ENCODE results near the gene BTBD2.
"Not testable (repeated sequence)": the region's sequence is repeated elsewhere in the genome, so short reads cannot be mapped to it uniquely, and the experiment has no call there.

The BTBD2 gene

DNA sequence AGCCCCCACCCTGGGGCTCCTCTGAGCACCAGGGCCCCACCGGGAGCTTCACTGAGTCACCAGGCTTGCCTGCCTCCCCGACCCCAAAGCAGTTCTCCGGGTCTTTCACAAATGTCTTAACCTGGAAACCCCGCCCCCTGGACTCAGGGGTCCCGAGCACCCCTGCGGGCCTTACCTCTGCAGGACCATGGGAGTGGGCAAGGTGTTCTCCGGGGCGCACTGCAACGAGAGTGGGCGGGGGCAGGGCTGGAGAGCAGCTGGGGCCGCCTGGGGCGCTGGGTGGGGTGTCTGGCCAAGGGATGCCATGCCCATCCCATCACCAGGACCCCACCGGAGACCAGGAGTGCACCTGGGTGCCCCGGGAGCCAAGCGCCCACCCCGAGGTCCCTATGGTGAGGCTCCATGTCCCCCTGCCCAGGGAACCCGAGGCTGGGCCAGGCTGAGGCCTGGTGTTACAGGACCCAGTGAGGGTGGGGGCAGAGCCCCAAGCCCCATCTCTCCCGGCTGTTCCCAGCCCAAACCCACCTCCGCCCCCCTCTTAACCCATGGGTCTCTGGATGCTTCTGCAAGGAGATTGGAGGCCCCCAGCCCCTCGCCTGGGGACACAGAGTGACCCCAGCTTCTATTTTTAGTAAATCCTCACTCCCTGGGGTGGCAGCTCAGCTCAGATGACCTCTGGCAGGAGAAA, 24.6 kb upstream of the BTBD2 start:
- no peak for DNase-seq (ENCODE audit: low spot score)

DNA sequence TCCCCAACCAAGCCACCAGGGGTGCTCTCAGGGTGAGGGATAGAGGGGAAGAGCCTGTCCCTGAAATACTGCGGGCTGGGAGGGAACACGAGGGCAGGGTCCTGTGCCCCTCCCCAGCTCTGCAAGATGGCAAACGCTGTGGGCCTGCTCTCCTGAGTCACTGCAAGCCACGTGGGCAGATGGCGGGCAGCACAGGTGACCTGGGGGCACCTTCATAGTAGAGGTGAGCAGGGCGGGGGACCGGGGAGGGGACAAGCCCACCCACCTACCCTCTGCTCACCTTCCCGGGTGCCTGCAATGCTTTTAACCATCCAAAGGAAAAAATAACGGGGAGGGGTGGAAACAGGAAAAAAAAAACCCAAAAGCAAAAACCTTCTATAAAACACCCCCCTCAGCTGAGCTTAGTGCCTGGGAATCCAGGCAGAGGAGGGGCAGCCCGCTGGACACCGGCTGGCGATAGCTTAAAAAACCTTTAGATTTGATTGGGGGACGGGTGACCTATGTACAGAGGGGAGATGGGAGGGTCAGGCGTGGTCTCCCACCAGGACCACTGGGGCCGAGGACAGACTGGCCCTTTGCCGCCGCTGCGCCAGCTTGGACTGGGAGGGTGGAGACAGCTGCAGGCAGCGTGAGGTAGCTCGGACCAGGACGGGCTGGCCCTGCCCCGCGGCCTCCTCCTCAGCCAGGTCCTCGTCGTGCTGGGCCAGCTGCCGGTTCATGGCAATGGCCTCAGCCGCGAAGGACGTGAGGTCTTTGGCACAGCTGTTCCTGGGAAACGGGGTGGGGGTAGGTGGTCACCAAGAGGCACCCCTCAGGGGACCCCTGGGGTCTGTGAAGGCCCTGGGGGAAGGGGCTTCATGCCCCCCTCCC, 23.8 kb upstream of the BTBD2 start:
- DNase-seq (ENCODE audit: low spot score) = no peak

DNA sequence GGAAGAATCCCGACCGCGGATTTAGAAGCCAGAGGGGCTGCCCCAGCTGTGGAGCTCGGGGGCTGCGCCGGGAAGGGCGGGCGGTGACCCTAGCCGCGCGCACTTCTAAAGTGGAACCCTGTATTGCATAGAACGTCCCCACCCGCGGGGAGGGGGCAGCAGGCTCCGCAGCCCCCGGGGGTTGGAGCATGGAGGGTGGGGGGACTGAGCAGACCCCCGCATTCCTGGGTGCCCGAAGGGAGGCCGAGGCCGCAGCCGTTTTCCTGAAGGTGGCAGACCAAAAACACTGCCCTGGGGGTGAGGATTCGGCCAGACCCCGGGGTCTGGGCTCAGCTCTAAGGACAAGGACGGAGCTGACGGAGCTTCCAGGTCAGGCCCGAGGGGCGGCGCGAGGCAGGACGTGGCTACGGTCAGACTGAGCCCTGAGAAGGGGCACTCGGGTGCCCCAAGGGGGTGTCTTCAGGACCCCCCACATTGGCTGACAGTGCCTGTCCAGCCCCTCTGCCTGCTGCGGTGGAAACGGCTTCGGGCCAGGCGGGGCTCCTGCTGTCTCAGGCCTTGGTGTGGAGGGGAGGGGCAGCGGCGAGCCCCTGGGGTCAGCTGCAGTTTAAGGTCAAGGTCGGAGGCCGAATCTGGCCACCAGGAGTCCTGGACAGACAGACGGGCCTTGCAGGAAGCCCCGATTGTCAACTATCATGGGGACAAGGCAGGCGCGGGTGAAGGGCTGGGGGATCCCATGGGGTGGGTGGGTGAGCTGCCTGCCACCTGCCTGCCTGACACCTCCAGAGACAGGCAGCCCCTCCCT, 23.0 kb upstream of the BTBD2 start:
- no peak for DNase-seq (ENCODE audit: low spot score)

DNA sequence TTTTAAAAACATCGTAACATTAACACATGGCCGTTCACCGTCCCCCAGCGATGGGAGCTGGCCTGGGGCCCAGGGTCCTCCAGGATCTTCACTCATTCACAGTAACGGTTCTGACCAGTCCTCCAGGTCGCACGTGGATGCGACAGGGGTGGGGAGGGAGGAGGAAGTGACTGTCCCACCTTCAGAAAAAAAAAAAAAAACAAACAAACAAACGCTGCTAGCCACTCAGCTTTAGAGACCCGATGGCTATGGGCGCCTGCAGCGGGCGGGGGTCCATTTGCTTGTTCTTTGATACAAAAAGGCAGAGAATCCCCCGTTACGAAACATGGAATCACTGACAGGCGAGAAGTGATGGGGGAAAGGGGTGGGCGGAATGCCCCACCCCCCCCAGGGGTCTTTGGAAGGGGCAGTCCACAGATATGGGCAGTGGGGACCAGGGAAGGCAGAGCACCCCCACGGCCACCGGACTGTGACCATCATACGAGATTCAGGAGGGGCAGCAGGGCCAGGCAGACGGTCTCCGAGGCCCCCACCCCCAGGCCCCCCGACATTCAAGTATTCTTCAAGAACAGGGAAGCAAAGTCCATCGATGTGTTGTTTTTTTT, 22.2 kb upstream of the BTBD2 start:
- no peak for DNase-seq (ENCODE audit: low spot score)

DNA sequence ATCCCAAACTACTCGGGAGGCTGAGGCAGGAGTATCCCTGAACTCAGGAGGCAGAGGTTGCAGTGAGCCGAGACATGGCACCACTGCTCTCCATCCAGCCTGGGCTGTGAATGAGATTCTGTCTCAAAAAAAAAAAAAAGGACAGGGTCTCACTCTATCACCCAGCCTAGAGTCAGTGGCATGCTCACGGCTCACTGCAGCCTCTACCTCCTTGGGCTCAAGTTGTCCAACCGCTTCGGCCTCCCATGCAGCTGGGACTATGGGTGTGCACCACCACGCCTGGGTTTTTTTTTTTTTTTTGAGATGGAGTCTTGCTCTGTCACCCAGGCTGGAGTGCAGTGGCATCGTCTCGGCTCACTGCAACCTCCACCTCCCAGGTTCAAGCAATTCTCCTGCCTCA, 20.9 kb upstream of the BTBD2 start:
- DNase-seq (ENCODE audit: low spot score) = no peak

DNA sequence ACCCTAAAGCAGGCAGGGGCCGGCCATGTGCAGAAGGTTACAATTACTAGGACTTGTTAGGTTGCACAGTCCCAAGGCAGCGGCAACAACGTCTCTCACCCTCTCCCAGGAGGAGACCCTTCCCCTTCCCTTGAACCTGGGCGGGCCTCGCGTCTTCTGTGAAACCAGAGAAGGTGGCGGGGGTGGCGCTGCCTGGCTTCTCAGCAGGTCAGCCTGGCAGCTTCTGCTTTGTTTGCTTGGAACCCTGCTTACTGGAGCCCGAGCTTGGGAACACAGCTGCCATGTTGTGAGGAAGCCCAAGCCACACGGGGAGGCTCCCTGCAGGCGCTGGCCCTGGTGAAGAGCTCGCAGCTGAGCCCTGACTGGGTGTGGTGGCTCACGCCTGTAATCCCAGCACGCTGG, 20.1 kb upstream of the BTBD2 start:
- no peak for DNase-seq (ENCODE audit: low spot score)

DNA sequence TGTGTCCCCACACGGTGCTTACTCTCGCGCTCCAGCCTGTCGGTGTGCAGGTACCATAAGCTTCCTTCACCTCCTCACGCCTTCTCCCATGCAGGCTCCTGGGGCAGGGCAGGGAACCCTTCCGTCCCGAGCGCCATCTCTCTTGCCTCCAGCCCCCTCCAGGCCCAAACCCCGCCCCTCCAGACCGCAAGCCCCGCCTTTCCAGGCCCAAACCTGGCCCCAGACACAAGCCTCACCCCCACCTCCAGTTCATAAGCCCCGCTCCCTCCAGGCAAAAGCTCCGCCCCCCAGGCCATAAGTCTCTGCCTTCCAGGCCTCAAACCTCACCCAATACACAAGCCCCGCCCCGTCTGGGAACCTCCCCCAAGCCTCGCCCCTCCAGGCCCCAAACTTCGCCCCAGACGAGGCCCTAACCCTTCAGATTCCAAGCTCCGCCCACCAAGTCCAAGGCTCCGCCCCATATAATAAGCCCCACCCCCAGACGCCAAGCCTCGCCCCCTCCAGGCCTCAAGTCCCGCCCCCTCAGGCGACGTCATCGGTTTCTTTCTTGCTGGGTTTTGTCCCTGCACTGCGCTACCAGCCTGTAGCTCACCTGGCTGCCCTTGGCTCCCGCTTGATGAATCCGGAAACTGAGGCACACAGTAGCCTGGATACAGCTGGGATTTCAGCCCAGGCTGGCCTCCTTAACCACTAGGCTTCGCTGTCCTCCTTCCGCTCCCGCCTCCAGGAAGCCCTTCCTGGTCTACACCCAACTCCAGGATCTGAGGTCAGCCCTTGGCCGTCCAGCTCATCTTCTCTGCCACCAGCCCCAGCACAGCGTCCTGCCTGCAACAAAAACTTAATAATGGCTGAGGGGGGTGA, 19.4 kb upstream of the BTBD2 start:
- no peak for DNase-seq (ENCODE audit: low spot score)

DNA sequence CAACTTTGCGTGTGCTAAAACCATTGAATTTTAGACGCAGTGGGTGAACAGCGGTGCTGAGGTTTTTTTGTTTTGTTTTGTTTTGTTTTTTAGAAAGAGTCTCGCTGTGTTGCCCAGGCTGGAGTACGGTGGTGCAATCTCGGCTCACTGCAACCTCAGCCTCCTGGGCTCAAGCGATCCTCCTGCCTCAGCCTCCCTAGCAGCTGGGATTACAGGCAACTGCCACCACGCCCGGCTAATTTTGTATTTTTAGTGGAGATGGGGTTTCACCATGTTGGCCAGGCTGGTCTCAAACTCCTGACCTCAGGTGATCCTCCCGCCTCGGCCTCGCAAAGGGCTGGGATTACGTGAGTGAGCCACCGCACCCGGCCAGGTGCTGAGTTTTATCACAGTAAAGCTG, 18.7 kb upstream of the BTBD2 start:
- not testable (repeated sequence) for DNase-seq (ENCODE audit: low spot score)

DNA sequence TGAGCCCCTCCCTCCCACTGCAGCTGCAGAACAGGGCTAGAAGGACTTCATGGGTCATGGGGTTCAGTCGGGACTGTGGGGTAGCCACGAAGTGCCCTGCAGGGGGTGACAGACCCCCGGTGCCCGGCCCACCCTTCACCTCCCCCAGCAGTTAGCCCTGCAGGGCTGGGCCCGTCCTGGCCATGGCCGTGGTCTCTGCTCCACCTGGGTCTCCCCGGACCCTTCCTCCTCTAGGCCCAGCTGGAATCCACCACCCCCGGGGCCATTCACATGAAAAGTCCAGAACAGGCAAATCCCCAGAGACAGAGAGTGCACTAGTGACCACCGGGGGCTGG, 18.3 kb upstream of the BTBD2 start:
- no peak for DNase-seq (ENCODE audit: low spot score)

DNA sequence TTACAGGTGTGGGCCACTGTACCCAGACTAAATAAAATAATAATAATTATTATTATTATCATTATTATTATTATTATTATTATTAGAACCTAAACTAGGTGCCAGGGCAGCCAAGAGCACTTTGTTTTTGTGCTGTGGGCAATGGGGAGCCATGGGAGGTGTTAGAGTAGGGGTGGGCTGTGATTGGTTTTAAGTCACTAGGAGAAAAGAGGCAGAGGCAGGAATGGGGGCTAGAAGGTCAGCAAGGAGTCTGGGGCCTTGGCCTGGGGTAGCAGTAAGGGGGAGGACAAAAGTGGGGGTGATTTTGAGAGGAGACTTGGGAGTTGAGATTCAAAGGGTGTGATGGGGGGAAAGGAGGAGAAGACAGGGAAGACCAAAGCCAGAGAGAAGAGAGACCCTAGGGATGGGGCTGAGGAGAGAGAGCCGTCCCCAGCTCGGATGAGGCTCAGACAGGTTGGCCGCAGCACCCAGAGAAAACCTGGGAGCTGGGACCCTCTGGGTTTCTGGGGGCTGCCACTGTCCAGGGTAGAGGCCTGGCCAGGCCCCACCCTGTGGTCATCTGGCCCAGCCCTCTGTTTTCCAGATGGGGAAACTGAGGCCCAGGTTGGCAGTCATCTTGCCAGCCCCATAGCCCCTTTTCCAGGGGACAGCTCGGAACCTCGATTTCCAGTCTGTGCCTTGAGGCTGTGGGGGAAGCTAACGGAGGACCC, 17.8 kb upstream of the BTBD2 start:
- DNase-seq (ENCODE audit: low spot score) = no peak

DNA sequence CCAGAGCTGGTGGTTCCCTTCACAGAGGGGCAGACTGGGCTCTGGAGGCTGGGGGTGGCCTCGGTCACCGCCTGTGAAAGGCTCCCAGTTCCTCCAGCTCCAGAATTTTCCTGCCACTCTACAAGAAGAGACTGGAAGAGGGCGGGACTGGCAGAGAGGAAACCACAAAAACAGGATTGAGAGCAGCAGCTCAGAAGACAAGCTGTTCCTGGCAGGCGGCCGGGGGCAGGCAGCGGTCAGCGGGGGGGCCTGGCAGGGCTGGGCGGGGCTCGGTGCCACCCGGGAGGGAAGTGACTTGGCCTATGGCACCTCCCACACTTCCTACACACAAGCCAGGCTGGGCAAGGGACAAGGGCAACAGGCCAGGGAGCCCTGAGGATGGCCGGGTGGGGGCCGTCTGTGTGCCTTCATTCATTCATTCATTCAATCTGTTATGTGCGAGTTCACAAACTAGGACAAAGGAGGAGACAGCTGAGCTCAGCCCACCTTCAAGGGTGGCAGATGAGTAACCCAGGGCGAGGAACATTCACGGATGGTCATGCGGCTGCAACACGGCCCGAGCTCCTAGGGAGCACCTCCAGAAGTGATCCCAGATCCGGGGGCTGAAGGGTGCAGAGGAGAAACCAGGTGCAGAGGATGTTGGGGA, 16.9 kb upstream of the BTBD2 start:
- no peak for DNase-seq (ENCODE audit: low spot score)

DNA sequence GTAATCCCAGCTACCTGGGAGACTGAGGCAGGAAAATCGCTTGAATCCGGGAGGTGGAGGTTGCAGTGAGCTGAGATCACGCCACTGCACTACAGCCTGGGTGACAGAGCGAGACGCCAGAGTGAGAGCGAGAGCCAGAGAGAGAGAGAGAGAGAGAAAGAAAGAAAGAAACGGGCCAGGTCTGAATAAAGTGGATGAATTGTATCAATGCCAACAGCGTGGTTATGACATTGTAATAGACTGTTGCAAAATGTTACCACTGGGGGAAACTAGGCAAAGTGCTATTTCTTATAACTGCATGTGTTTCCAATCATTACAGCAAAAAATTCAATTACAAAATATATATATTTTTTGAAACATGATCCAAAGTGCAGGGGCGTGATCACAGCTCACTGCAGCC, 11.8 kb upstream of the BTBD2 start:
- DNase-seq (ENCODE audit: low spot score) = no peak

DNA sequence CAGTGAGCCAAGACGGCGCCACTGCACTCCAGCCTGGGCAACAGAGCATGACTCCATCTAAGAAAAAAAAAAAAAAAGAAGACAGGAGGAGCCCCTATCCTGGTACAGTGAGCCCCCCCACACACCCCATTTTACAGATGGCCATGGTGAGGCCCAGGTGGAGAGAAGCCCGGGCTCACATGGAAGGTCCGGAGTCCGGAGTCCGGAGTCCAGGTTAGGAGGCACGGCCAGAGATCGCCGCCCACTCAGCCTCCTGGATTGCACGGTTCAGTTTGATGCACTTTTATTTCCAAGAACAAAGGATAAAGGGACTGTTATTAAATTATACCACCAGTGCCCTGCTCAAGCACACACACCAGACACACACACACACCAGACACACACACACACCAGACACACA, 11.3 kb upstream of the BTBD2 start:
- no peak for DNase-seq (ENCODE audit: low spot score)

DNA sequence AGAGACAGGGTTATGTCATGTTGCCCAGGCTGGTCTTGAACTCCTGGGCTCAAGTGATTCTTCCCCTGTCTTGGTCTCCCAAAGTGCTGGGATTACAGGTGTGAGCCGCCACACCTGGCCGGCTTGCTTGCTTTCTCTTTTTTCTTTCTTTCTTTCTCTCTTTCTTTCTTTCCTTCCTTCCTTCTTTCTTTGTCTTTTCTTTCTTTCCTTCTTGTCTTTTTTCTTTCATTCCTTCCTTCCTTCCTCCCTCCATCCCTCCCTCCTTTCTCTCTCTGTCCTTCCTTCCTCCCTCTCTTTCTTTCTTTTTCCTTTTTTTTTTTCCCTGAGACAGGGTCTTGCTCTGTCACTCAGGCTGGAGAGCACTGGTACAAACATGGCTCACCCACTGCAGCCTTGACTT, 6.8 kb upstream of the BTBD2 start:
- DNase-seq (ENCODE audit: low spot score) = no peak

DNA sequence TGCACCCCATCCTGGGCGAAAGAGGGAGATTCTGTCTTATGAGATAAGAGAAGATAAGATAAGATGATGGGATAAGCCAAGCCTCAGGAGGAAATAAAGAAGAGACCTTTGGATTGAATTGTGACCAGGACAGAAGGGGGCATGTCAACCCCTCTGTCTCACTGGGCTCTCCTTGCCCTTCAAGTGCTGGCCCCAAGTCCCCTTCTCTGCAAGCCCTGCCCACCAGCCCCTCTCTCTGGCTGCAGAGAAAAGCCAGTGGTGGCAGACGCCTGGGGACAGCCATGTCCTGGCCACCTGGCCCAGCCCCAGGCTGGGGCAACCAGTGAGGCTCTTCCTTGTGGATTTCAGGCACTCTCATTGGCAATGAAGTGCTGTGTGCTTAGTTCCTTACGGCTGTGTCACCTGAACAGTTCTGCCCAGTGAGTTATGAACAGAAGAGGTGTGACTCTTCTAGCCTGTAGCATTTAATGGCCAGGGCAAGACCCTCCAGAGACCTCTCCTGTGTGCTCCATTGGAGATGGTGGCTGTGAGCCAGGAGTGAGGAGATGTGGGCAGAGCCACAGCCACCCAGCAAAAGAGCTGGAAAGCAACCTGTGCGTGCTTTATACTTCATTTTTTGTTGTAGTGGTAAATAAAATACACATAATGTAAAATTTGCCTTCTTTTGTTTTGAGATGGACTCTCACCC, 6.1 kb upstream of the BTBD2 start:
- no peak for DNase-seq (ENCODE audit: low spot score)

DNA sequence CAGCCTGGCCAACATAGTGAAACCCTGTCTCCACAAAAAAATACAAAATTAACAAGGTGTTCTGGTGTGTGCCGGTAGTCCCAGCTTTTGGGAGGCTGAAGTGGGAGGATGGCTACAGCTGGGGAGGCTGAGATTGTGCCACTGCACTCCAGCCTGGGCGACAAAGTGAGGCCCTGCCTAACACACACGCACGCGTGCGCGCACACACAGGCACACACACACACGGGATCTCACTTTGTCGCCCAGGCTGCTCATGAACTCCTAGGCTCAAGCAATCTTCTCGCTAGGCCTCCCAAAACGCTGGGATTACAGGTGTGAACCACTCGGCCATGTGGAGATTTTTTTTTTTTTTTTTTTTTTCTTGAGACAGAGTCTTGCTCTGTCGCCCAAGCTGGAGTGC, 3.2 kb upstream of the BTBD2 start:
- DNase-seq (ENCODE audit: low spot score) = no peak

DNA sequence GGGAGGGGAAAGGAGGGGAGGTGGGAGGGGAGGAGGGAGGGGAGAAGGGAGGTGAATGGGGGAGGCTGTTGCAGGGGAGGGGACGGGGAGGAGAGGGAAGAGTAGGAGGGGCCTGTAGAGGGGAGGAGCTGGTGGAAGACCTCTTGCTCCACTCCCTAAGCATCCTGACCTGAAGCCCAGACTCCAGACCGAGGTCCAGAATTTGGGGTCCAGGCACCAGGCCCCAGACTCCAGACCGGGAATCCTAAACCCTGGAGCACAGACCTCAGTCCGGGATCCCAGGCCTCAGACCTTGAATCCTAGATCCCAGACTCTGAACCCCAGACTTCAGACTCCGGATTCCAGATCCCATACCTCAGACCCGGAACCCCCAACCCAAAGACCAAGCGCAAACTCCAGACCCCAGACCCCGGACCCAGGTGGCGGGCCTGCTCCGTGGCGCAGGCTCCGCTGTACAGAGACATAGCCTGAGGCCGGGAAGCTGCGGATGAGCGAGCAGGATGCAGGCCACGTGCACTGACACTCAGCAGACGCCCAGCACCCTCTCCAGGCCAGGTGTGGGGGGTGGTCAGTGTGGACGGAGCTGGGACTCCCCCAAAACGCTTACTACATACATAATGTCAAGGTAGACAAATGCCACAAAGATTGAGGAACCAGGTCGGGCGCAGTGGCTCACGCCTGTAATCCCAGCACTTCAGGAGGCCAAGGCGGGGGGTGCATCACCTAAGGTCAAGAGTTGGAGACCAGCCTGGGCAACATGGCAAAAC, 710 bp upstream of the BTBD2 start:
- DNase-seq (ENCODE audit: low spot score) = peak; percentile 73

DNA sequence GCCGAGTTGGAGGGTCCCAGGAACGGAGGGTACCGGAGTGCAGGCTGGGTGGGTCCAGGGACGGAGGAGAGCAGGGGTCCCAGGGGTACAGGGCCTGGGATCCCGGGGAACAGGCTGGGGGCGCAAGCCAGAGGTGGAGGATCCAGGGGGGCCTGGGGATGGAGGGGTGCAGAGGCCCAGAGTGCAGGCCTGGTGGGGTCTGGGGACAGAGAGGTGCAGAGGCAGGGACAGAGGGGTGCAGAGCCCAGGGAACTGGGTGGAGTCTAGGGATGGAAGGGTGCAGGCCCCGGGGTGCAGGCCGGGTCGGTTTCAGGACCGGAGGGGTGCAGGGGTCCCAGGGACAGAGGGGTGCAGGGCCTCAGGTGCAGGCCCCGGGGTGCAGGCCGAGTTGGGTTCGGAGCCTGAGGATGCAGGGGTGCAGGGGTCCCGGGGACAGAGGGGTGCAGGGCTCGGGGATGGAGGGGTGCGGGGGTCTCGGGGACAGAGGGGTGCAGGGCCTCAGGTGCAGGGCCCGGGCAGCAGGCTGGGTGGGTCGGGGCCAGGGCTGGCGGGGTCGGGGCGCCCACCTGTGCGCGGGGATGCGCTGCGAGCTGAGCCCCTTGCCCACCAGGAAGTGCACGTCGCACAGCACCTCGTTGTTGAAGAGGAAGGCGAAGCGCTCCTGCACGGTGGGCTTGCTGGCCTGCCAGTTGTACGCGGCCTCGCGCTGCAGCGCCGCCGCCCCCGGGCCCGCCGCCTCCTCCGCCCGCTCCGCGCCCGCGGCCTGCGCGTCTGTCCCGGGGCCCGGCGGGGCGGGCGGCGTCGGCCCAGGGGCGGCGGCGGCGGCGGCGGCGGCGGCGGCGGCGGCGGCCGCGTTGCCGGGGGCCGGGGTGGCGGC, 545 bp downstream of the BTBD2 start:
- no peak for DNase-seq (ENCODE audit: low spot score)

Measured in HuH-7 (cell line).